GM18858 (cell line): ENCODE results near the gene SRRM5.
"Not testable (repeated sequence)": the region's sequence is repeated elsewhere in the genome, so short reads cannot be mapped to it uniquely, and the experiment has no call there.

Experiments
- ATAC-seq: cut with Tn5 transposase; IDR thresholded peaks from one replicate; pipeline ENCODE4 v1.9.1; 2021; ENCODE audit not compliant: unreplicated experiment

SRRM5 gene, protein sequence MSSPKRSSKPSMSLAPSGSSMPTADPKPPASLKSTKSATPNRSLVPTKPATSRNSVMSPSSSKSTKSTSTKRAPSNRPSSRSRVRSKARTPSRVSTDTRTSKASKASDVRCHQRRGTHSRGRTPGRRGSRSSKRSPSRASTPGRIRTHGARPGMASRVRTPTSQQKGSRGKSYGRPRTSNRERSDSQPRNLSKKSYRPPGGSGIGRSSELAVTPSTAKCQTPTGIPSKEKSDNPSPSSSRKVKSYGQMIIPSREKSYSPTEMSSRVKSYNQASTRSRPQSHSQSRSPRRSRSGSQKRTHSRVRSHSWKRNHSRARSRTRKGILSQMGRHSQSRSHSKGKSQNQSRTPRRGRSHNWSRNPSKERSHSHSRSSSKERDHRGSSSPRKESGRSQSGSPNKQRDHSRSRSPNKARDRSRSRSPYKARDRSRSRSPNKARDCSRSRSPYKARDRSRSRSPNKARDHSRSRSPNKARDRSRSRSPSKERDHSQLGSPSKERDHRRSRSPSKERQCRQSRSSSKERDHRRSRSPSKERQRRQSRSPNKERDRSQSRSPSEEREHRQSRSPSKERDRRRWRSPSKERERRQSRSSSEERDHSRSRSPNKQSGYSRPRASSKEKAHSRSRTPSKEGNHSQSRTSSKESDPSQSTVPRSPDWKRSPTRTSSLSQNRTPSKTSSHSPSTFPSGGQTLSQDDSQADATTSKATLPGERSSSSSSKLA

DNA sequence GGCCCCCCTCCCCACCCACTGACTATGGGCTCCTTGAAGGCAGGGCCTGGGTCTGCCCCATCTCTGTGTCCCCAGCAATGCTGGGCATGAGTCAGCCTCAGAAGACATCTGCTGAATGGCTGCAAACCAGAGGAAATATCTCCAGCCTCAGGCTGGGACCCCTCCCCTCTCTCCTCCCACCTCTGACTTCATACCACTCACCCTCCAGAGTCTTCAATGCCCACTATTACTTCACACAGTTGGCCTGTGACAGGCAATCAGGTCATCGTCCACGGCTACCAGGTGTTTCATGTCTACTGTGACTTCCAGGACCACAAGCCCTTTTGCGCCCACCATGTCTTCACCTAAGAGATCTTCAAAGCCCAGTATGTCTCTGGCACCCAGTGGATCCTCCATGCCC lies at the start of gene SRRM5:
SRRM5 (plus strand) TSS at position 301 of the 400 bp plus-strand sequence; CDS start at position 335, 34 bp downstream.
- ATAC-seq = no peak

DNA sequence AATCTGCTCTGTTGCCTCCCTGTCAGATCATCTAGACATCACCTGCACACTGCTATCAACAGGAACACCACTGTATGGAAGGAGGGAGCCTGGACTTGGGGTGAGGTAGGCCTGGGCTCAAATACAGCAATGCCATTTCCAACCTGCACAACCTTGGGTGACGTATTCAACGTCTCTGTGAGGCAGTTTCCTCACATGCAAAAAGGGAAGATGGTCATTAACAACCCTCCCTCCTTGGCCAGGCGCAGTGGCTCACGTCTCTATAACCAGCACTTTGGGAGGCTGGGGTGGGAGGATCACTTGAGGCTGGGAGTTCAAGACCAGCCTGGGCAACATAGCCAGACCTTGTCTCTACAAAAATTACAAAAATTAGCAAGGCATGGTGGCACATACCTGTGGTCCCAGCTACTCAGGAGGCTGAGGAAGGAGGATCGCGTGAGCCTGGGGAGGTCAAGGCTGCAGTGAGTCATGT lies 49.6 kb upstream of the SRRM5 start:
- no peak for ATAC-seq

DNA sequence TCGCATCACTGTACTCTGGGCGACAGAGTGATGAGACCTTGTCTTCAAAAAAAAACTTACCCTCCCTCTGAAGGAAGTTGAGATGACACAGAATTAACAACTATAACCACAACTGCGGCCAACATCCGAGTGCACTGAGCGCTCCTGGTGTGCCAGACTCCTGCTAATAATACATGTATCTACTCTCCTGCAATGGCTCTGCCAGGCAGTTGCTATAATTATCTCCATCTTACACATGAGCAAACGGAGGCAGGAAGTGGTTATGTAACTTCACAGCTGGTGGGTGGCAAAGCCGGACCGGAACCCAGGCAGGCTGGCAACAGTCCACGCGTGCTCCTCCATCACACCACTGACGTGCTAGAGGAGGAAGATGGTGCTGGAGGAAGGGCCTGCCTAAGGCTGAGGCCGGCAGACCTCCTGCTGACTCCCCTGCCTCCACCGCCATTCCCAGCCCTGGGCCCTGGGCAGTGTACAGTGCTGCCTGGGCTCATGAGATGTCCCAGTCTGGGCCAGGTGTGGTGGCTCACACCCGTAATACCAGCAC lies 49.1 kb upstream of the SRRM5 start:
- ATAC-seq = peak; percentile 73

DNA sequence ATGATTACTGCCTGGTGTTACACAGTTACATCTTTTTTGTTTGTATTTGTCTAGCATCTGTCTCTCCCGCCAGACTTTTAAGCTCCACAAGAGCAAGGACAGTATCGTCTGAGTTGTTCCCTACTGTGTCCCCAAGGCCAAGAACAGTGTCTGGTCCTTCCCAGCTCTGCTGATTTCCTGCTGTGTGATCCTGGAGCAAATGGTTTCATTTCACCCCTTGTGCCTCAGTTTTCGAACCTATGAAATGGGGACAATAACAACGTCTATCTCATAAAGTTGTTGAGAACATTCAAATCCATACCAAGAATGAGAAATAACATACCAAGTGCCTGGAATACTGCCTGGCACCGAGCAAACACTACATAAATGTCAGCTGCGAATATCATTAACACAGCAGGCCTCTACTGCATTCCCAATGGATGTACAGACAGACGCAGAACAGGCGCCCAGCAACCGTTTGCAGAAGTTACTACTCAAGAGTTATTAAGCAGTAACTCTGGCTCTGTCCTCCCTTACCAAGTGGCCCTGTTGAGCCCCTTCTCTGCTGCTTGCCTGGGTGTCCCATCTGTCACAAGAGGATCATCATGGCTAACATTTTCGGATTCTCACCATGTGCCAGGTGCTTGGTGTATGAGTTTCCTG lies 48.0 kb upstream of the SRRM5 start:
- no peak for ATAC-seq

DNA sequence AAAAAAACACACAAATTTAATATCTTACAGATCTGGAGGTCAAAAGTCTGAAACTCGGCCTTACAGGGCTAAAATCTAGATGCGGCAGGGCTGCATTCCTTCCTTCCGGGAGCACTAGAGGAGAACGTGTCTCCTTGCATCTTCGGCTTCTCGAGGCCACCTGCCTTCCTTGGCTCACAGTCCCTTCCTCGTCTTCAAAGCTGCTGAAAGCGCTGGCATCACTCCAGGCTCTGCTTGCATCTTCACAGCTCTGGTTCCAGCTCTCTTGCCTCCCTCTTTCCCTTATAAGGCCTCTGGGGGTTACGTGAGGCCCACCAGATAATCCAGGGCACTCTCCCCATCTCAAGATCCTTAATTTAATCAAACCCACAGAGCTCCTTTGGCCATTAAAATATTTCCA lies 47.1 kb upstream of the SRRM5 start:
- ATAC-seq = no peak

DNA sequence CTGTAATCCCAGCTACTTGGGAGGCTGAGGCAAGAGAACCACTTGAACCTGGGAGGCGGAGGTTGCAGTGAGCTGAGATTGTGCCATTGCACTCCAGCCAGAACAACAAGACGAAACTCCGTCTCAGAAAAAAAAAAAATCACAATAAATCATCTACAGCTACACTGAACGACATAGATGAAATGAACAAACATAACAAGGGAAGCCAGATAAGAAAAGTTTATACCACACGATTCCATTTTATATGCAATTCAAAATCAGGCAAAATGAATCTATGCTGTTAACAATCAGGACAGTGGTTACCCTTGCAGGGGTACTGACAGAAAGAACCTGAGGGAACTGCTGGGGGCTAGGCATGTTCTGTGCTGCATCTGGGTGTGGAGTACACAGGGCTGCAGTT lies 42.2 kb upstream of the SRRM5 start:
- no peak for ATAC-seq

DNA sequence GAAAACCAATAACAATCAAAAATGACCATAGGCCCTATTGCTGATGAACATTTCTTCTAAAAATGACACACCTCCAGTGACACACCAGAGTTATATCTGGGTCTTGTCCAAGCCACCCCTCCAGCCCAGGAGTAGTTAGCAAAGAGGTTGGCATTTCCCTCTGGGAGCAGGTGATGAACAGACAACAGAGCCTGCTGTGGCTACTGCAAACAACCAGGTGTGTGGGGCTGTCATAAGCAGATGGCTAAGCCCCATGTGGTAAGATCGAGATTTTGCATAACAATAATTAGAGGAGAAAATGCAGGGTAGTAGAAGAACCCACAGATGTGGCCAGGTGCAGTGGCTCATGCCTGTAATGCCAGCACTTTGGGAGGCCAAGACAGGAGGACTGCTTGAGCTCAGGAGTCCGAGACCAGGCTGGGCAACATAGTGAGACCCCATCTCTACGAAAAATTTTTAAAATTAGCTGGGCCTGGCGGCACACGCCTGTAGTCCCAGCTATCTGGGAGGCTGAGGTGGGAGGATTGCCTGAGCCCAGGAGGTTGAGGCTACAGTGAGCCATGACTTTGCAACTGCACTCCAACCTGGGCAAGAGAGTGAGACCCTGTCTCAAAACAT lies 41.6 kb upstream of the SRRM5 start:
- ATAC-seq = no peak

DNA sequence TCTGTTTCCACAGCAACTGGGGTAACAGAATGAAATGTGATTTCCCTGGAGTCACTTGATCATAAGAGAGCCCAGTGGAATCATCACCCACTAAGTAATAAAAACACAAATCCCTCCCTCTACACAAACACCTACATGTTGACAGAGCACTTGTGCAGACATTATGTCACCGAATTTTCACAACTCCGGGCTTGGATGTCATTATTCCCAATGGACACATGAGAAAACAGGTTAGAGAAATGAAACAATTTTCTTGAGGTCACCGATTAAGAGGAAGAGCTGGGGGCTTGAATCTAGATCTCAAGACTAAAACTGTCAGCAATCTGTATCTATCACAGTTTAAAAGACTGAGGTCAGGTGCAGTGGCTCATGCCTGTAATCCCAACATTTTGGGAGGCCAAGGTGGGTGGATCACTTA lies 39.7 kb upstream of the SRRM5 start:
- no peak for ATAC-seq

DNA sequence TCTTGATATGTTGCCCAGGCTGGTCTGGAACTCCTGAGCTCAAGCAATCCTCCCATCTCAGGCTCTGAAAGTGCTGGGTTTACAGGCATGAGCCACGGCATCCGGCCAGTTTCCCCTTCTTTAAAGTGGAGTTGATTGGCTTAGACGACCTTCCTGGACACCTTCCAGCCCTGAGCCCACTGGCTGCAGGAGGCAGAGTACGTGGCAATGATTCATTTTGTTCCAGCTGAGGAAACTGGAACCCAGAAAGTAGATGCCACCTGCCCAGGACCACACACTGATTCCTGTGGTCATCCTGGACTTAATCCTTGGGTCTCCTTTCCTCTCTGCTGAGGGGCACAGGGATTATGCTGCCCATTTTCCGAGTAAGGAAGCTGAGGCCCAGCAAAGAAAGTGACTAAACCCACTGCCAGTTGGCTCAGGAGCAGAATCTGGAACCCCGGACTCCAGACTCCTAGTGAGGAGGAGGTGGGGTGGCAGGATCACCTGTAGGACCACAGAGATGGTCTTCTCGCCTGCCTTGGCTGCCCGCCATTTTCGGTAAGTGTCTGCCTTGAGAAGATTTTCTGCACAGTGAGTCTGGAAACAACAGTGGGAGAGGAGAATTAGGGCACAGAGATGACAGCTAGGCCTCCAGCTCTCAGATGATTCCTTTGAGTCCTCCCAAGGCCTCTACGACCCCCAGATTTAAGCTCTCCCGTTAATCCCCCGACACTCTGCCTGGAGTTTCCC lies 37.3 kb upstream of the SRRM5 start:
- ATAC-seq = no peak

DNA sequence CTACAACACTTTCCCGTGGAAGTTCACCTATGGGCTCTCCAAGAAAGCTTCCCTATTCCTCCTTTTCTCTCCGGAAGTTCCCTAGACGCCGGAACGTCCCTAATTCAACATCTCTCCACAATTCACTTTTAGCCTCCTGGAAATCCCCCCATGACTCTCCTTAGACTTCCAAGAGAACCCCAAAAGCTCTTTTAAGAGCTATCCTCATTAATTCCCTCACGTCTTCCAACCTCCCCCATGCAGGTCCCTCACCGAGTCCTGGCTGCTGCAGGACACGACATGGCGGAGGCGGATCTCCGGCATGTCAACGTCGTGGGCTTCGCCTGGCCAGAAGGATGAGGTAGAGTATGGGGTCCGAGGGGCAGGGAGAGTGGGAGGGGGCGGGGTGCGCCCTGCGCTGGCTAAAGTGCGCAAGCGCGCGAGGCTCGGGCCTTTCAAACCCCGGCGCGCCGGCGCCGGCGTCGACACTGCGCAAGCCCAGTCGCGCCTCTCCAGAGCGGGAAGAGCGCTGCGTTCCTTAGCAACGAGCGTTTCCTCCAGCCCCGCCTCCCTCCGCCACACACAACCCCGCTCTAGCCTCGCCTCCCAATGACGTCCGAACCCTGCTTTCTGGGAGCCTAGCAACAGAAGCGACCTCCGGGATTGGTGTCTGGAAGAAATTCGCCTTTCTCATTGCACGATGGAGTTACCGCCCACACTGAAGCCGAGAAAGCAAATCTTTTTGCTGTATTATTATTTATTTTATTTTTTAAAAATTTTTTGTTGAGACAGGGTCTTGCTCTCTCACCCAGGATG lies 36.5 kb upstream of the SRRM5 start, which contains the start of the genes PINLYP and XRCC1:
PINLYP (plus strand) TSS at position 646 of the 795 bp plus-strand sequence. CDS start 1,391 bp downstream, outside the sequence.
XRCC1 (minus strand) TSS at position 372 of the 795 bp plus-strand sequence; CDS start at position 303, 69 bp downstream.
- peak; percentile 82 for ATAC-seq

DNA sequence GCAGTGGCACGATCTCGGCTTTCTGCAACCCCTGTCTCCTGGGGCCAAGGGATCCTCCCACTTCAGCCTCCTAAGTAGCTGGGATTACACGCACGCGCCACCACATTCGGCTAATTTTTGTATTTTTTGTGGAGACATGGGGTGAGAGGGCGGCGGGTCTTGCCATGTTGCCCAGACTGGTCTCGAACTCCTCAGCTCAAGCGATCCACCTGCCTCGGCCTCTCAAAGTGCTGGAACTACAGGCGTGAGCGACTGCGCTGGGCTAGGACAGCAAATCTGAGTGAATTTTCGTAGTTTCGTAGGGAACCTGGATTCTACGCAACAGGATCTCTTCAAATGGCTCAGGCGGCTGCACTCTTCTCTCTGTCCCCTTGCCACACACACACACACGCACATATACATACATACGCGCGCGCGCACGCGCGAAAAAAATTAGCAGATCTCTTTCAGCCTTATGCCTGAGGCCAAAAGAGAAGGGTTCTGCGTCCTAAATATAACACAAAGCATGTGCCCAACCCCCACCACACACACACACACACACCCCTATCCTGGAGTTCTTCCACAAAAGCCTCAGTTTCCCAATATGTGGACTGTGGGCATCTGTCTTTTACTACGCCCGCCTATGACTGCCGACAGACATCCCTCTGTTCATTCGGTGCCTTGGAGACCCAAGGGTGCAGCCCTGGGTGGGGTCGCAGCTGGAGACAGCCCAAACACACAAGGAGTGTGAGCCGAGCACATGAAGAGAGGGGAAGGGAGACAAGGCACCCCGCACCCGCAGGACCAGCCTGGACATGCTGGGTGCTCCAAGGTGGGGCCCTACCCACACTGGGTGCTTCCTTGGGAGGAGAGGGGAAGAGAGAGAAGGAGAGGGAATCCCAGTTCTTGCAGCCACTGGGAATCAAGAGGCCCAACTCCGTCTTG lies 35.7 kb upstream of the SRRM5 start:
- no peak for ATAC-seq

DNA sequence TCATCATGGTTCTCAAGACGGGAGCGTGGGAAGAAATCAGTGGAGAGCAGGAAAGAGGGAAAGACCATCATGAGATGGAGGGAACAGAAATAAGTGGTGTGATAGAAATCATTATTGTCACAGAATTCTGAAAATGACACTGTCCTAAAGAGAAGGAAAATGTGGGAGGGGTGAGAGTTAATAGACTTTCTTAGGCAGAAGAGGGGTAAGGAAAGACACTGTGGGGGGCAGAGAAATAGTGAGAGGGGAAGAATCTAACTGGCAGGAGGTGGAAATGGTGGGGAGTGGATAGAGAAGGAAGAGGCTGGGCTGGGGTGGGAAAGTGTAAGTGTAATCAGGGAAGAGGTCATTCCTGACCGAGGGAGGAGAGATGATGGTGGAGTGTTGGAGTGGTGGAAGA lies 33.1 kb upstream of the SRRM5 start:
- ATAC-seq = no peak

DNA sequence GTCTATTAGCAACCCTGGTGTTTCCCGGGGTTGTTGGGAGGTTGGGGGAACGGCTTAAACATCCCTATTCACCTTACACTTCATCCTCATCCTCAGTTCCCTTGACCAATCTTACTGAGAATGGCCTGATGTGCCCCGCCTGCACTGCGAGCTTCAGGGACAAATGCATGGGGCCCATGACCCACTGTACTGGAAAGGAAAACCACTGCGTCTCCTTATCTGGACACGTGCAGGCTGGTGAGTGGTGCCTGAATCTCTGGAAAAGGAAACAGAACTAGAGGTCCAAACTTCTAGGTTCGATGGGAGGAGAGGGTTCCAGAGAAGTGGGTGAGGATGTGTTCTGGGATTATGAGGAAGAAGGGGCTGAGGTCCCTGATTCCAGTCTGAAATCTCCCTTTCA lies 30.4 kb upstream of the SRRM5 start:
- no peak for ATAC-seq

DNA sequence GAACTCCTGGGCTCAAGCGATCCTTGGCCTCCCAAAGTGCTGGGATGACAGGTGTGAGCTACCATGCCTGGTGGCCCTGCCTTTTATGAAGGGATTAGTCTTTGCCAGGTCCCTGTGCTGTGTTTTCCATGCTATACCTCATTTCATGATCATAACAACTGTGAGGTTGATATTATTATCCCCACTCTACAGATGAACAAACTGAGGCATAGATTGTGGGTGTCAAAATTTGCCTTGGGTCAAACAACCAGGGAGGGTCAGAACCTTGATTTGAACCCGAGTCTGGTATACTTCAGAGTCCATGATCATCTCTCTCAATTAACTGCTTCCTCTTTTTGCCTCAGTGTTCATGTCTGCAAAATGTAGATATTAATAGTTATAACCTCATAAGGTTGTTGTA lies 29.4 kb upstream of the SRRM5 start:
- no peak for ATAC-seq

DNA sequence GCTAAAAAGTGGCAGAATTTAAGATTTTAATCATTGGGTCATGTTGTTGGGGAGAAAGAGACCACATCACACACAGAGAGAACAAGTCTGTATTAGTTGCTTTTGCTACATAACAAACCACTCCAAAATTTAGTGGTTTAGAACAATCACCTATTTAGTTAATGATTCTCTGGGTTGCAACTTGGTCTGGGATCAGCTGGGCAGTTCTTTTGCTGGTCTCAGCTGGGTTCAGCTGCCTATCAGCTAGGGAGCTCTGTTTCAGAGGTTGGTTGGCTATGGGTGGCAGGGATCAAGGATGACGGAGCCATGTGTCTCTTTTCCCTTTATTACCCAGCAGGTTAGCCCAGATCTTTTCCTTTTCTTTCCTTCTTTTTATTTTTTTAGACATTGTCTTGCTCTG lies 27.4 kb upstream of the SRRM5 start:
- no peak for ATAC-seq

DNA sequence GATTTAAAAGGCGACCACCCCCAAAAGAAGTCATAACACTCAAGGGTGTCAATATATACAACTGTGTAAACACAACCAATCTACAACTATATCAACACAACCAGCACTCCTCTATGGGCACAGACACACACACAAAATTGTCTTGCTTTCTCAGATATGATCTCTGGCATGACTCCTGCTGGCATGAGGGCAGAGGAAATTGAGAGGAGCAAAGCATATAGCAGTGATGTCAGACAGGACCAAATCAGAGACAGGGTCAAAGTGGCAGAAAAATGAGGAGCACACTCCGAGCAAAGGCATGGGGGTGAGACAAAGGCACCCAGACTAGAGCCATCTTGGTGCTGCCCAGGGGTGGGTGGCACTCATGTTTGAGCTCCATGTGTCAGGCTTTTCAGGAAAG lies 25.5 kb upstream of the SRRM5 start:
- ATAC-seq = no peak

DNA sequence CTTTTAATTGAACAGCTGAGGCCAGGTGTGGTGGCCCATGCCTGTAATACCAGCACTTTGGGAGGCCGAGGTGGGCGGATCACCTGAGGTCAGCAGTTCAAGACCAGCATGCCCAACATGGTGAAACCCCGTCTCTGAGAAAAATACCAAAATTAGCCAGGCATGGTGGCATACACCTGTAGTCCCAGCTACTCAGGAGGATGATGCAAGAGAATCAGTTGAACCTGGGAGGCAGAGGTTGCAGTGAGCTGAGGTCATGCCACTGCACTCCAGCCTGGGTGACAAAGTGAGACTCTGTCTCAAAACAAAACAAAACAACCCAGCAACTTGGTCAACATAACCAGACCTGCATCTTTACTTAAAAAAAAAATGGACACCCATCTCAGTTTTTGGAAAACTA lies 24.9 kb upstream of the SRRM5 start:
- ATAC-seq = not testable (repeated sequence)

DNA sequence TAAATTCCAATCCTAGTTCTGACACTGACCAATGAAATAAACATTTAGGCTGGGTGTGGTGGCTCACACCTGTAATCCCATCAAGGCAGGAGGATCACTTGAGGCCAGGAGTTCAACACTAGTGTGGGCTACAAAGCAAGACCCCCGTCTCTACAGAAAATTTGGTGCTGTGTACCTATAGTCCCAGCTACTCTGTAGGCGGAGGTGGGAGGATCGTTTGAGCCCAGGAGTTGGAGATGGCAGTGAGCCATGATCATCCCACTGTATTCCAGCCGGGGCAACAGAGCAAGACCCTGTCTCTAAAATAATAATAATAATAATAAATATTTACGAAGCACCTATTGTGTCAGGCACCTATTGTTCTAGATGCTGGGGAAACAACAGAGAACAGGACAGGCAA lies 22.6 kb upstream of the SRRM5 start:
- no peak for ATAC-seq
